ENCODE data around the gene RCL1.

DNA sequence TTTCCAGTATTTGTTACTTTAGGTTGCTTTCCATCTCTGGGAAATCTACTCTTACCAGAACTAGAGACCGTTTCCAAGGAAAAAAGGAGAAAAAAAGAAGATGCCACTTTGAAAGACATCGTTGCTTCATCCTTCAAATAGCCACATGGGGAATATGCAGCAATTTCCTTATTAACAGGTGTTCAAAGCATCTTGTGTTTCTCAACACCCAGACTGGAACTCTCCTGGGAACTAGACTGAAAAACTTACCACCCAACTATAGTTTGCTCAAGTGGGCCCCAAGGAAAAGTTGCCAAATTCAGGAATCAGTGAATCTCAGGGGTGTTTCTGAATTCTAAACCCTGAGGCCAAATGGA lies 112.4 kb downstream of the RCL1 start:
- TF ChIP-seq FOXM1 (IDR thresholded peaks at IDR 0.05; ENCODE audit: low read depth): no peak
- no peak for TF ChIP-seq FOSL2 (IDR thresholded peaks at IDR 0.05; ENCODE audit: borderline replicate concordance, low read depth)
- TF ChIP-seq RAD21 (IDR thresholded peaks at IDR 0.05; ENCODE audit: low read length): no peak
